GM19351 (cell line): ENCODE results near the gene TRMT1L.

Experiments used
- ATAC-seq: cut with Tn5 transposase; IDR thresholded peaks from one replicate; pipeline ENCODE4 v1.9.1; 2021; ENCODE audit warnings: mild to moderate bottlenecking, moderate library complexity; ENCODE audit not compliant: unreplicated experiment

TRMT1L gene

DNA sequence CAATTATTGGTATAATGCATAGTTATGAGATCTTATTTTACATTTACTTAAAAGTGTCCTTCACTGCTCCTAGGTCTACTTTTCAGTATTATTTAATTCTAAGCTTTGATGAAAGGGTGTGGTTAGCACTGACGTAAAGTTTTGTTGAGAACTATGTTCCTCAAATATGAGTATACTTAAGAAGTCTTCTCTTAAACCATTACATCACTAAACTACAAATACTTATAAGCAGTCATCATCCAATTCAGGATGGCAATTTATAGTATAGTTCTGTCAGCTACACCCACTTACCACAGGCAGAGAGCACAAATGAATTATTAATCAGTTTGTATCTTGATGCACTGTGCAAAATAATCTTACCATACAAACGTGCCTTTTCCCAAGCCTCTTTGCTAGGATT, 27.0 kb downstream of the TRMT1L start:
- no peak for ATAC-seq

DNA sequence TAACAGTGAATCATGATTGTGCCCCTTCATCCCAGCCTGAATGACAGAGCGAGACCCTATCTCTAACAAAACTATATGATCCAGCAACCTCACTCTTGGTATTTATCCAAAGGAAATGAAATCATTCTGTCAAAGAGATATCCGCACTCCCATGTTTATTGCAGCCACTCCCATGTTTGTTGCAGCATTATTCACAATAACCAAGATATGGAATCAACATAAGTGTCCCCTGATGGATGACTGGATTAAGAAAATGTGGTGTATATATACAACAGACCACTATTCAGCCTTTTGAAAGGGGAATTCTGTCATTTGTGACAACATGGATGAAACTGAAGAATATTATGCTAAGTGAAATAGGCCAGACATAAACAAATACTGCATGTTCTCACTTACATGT, 44.4 kb downstream of the TRMT1L start:
- no peak for ATAC-seq

DNA sequence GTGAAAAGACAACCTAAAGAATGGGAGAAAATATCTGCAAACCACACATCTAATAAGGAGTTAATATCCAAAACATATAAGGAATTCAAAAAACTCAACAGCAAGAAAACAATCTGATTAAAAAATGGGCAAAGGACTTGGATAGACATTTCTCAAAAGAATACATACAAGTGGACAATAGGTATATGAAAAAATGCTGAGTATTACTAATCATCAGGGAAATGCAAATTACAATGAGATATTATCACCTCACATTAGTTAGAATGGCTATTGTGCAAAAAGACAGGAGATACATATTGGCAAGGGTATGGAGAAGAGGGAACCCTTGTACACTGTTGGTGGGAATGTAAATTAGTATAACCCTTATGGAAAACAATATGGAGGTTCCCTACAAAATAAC, 44.9 kb downstream of the TRMT1L start:
- no peak for ATAC-seq

DNA sequence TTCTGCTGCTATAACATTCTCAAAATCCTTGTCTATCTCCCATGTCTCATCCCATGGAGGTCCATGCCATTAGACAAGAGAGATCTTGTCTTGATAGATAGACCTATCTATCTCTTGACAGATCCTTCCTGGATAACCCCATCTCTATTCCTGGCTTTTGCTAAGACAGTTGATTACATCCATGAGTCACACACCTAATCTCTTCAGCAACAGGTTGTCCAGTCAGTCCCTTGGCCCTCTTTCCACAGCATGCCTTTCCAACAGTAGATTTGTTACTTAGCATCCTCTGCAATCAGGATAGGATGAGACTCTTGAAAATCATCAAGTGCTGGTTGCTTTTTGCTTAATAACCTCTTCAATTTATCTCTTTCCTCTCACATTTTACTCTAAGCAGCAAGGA, 46.6 kb downstream of the TRMT1L start:
- ATAC-seq: no peak

DNA sequence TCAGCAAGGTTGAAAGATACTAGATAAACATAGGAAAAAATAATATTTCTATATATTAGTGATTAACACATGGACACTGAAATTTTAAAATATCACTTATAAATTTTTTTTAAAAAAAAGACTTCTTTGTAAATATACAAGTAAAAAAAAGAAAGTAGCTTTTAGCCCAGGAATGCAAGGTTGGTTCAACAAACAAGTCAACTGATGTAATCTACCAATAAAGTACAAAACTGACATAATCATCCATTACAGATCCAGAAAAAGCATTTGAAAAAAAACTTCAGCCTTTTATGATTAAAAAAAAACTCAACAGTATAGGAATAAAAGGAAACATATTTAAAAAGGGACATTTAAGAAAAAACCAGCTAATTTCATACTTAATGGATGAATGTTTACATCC, 48.4 kb downstream of the TRMT1L start:
- no peak for ATAC-seq

DNA sequence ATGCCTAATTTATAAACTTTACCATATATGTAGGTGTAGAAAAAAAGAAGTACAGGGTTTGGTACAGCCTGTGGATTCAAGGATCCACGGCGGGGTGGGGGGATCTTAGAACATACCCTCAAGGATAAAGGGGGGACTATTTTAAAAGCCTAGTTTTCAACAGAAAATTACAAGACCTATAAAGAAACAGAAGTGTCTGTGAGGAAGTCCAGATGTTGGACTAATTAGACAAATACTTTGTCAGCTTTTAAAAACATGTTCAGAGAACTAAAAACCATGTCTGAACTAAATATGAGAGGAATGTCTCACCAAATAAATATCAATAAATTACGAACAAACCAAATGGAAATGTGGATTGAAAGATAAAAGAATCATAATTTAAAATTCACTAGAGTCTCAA, 51.6 kb downstream of the TRMT1L start:
- no peak for ATAC-seq

DNA sequence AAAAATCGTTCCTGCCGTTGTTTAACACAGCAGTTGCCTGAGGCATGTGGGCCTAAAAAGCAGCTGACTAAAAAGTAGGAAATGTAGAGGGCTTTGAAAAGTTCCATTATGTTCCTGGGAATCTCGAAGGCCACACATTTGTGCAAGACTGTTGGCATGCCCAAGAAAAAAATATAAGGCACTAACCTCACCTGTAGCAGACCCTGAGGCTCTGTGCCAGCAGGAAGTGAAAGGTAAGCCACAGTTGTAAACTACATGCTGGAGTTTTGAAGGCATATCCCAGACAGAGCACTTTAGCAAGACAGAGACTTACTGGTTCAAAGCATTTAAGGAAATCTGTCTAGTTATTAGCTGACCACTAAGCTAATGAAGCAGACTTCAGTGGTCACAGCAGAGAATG, 52.7 kb downstream of the TRMT1L start:
- no peak for ATAC-seq

DNA sequence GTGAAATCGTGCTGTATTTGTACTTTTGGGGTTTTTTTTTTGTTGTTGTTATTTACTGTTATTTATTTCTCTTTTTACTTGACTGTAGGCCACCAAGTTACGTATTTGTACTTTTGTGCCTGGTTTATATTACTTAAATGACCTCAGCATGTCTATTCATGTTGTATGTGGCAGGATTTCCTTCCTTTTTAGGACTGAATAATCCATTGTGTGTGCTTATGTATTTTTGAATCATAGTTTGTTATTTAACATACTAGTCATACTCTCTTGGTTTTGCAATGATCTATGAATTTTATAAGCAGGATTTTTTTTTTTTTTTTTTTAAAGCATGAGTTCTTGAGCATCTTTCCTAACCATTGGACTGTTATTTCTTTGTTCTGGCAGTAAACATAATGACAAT, 60.2 kb downstream of the TRMT1L start:
- no peak for ATAC-seq

DNA sequence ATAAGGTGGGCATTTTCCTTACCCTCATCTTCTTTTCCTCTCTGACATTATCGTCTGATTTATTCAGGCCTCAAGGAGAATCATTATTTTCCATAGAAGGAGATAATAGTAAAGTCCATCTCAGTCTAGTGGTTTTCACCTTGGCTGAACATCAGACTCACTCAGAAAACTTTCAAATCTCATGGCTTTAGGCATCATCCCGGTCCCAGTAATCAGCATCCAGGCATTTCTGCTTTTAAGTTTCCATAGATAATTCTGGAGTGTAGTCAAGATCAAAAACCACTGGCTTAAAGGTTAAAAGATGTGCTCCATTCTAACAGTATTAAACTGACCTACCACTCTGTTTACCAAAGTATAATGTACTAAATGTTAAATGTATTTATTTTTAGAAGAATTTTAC, 62.0 kb downstream of the TRMT1L start:
- no peak for ATAC-seq

DNA sequence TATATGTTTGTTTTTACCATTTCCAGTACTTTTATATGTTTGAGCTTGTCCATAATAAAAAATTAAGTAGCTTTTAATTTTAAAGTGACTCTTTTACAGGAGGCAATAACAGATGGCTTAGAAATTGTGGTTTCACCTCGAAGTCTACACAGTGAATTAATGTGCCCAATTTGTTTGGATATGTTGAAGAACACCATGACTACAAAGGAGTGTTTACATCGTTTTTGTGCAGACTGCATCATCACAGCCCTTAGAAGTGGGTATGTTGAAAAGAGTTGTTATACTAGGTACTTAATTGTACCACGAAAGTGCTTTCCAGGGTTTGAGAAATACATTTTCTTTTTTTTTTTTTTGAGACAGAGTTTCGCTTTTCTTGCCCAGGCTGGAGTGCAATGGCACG, 65.3 kb downstream of the TRMT1L start:
- no peak for ATAC-seq

DNA sequence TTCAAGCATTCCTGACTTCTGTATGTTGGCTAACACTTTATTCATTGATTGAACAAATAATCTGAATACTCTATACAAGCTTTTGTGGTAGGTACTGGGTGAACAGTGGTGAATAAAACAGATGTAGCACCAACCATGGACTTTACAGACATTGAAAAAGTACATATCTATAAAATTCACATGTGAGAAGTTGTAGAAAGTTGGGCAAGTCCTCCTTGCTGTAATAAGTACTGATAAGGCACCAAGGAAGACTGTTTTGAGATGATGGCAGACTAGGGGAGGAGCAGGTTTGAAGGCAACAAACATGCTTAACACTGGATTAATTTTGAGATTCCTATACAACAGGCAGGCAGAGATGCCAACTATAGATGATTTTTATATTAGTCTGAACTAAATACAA, 69.0 kb downstream of the TRMT1L start:
- ATAC-seq: no peak

DNA sequence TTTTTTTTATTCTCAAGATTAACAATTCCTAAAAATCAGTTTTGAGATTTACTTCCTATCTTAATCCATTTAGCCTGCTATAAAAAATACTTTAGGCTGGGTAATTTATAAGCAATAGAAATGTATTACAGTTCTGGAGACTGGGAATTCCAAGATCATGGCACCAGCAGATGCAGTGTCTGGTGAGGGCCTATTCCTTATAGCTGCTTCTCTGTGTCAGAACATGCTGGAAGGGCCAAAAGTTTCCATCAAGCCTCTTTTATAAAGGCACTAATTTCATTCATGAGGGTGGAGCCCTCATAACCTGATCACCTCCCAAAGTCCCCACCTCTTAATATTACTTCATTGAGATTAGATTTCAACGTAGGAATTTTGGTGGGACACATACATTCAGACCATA, 69.7 kb downstream of the TRMT1L start:
- ATAC-seq: no peak

DNA sequence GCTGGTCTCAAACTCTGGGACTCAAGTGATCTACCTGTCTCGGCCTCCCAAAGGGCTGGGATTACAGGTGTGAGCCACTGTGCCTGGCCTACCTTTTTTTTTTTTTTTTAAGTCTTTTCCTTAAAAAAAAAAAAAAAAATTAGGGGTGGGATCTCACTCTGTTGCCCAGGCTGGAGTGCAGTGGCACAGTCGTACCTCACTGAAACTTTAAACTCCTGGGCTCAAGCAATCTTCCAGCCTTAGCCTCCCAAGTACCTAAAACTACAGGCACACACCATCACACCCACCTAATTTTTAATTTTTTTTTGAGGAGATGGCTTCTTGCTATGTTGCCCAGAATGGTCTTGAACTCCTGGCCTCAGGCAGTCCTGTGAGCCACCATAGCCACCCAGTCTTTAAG, 72.9 kb downstream of the TRMT1L start:
- no peak for ATAC-seq

DNA sequence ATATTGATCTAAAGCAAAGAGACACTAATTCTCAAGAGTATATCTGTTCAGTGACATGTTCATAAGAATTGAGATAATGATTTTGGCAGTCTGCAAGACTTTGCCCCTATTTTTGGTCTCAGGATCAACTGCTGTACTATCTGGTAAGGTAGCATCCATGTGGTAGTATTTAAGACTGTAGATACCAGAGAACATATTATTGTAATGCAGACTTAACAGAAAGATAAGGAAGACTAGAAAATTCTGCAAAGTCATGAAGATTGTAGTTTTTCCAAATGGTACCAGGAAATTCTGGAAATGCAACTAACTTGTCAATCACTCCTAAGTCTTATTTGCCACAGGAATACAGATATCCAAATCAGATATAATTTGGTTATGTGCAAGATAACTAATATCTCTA, 76.3 kb downstream of the TRMT1L start:
- no peak for ATAC-seq

DNA sequence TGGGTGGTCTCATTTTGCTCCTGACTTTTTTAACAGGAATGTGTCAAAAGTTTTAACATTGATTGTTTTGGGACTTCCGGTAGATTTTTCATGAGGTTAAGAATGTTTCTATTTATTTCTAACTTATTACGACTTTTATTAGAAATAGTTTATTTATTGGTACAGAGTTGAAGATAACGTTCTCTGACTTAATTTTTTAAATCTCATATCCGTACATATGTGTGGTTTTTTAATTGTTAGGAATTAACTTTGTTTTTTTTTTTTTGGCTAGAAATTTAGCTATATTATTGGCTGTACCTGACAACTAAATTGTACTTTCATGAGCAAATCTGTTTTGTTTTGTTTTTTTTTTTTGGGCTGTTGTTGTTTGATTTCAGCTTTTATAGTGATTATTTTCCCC, 79.4 kb downstream of the TRMT1L start:
- no peak for ATAC-seq

DNA sequence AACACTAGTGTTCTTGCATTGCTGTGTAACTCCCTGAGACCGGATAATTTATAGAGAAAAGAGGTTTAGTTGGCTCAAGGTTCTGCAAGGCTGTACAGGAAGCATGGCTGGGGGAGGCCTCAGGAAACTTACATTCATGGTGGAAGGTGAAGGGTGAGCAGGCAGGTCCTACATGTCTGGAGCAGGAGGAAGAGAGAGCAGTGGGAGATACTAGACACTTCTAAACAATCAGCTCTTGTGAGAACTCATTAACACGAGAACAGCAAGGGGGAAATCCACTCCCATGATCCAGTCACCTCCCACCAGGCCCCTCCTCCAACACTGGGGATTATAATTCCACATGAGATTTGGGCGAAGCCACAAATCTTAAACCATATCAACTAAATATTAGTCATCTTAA, 81.3 kb downstream of the TRMT1L start:
- no peak for ATAC-seq

DNA sequence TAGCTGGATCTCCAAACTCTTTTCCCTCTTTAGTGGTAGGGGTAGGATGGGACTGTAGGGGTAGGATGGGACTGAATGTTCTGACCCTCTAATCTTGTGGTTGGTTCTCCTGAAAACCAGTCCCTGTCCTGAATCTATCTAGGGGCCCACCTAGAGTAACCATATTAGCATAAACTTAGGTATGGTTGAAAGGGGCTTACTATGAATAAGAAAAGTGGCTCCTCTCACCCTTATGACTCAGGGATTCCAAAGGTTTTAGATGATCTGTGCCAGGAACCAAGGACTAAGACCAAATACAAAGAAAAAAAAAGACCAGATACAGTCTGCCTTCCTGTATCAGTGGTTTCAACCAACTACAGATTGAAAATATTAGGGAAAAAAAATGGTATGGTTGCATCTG, 82.4 kb downstream of the TRMT1L start:
- no peak for ATAC-seq

DNA sequence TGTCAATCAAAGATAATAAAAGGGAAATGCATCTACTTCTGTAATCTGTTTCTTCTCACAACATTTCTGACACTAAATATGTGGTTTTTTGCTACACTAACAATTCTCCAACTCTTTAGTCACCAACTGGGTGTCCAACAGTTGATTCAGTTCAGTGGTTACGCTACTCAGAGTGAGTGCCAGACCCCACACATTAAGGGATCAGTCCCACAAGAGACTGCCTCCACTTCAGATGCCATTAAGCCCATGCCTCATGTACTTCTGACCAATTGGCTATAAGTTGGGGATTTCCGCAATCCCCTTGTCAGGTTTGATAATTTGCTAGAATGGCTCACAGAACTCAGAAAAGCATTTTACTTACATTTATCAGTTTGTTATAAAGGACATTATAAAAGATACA, 83.0 kb downstream of the TRMT1L start:
- ATAC-seq: no peak

DNA sequence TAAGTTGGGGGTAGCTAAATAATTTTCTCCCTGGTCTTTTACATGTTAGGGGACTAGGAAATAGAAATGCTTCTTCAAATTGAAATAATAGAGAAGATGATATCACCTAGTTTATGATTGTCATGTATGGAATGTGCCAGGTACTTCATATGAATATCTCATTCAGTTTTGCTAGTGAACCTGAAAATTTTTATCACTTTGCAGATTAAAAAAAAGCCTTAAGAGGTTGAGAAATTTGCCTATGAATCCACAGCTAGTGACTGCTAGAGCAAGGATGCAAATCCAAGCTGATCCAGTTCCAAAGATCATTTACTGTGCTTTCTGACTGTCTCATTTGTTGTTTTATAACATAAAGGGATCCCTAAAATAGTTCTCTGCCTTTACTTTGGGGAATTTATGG, 86.7 kb downstream of the TRMT1L start:
- ATAC-seq: no peak

DNA sequence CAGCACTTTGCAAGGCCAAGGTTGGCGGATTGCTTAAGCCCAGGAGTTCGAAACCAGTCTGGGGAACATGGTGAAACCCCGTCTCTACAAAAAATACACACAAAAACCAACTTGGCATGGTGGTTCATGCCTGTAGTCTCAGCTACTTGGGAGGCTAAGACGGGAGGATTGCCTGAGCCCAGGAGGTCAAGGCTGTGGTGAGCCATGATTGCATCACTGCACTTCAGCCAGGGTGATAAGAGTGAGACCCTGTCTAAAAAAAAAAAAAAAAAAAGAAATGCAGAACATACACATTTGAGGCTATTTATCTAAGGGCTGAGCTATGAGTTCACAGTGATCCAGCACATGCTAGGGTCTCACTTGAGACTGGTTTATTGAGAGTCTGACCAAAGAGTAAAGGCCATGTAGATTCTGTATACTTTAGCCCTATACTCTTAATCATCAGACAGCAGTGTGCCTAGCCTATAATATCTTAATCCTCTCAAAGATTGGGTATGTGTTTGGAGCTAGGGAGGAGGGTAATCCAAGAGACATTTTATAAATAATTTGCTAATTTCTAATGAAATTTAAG, 87.5 kb downstream of the TRMT1L start:
- no peak for ATAC-seq

DNA sequence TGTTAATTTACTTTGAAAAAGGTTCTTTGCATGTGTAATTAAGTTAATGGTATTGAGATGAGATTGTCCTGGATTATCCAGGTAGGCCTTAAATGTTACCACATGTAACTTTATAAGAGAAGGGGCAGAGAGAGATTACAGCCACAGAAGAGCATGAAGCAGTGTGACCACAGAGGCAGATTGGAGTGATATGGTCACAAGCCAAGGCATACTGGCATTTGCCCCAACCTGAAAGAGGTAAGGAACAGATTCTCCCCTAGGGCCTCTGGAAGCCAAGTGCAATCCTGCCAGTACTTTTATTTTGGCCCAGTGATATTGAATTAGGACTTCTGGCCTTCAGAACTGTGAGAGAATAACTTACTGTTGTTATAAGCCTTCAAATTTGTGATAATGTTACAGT, 88.4 kb downstream of the TRMT1L start:
- no peak for ATAC-seq
